PC-3 (cell line): ENCODE measurements around the gene MREG. TPM values are rescaled to one million over a fixed set of nuclear protein-coding genes. Genes with fewer than 3 reads are reported as not detected.

Experiments
- ATAC-seq: fragments of 200-7000 bp; cut with Tn5 transposase; 2 replicates; pipeline ENCODE4 v1.9.1; 2020; ENCODE audit warnings: mild to moderate bottlenecking, moderate library complexity
- BruUV-seq: library from RNA; stranded (reverse); fragments of 400-500 nt; replicated peaks from 2 replicates; lab custom pipeline; 2021; lab: Mats Ljungman, UMichigan
- CTCF ChIA-PET: fragments of 300-600 bp; sonication (Branson Sonifier 250); formaldehyde crosslinking; loops from one replicate; lab custom pipeline; 2022; ENCODE audit warnings: antibody characterized with exemption; lab: Charles Lee
- POLR2A ChIA-PET: fragments of 300-600 bp; sonication (Branson Sonifier 250); formaldehyde crosslinking; loops from one replicate; lab custom pipeline; 2022; ENCODE audit warnings: antibody characterized with exemption; ENCODE audit not compliant: unreplicated experiment; lab: Charles Lee
- DNase-seq: peaks from one replicate; pipeline ENCODE4 v3.0.0-alpha.2; 2015
- H2AFZ ChIP-seq: fragments of 300-600 bp; sonication (generic); 2 replicates; pipeline ENCODE4 v1.6.0; 2016; ENCODE audit warnings: antibody characterized with exemption, low read length
- H3F3A ChIP-seq: fragments of 300-600 bp; sonication (generic); one replicate; pipeline ENCODE4 v1.6.0; 2017; ENCODE audit warnings: antibody characterized with exemption, low read length, control low read depth, mild to moderate bottlenecking; ENCODE audit not compliant: unreplicated experiment
- H3K27ac ChIP-seq: fragments of 300-600 bp; sonication (generic); 2 replicates; pipeline ENCODE4 v1.5.1; 2016; ENCODE audit warnings: mild to moderate bottlenecking, low read length
- H3K27me3 ChIP-seq: fragments of 300-600 bp; sonication (generic); 2 replicates; pipeline ENCODE4 v1.6.1; 2016; ENCODE audit warnings: low read length, mixed read lengths
- H3K36me3 ChIP-seq: fragments of 300-600 bp; sonication (generic); 2 replicates; pipeline ENCODE4 v1.6.1; 2016; ENCODE audit warnings: low read depth, mixed run types, low read length, mixed read lengths
- H3K4me1 ChIP-seq: fragments of 300-600 bp; sonication (generic); 2 replicates; pipeline ENCODE4 v1.5.1; 2016; ENCODE audit warnings: low read length; ENCODE audit not compliant: insufficient read depth
- H3K4me2 ChIP-seq: fragments of 300-600 bp; sonication (generic); 2 replicates; pipeline ENCODE4 v1.6.0; 2016; ENCODE audit warnings: low read length
- H3K4me3 ChIP-seq: fragments of 300-600 bp; sonication (generic); 2 replicates; pipeline ENCODE4 v1.5.1; 2016; ENCODE audit warnings: mild to moderate bottlenecking, low read length, mixed read lengths
- H3K79me2 ChIP-seq: fragments of 300-600 bp; sonication (generic); 2 replicates; pipeline ENCODE4 v1.6.1; 2017; ENCODE audit warnings: low read length, mixed read lengths
- H3K9ac ChIP-seq: fragments of 300-600 bp; sonication (generic); 2 replicates; pipeline ENCODE4 v1.6.0; 2016; ENCODE audit warnings: mild to moderate bottlenecking, low read length
- H3K9me2 ChIP-seq: fragments of 300-600 bp; sonication (generic); replicated peaks from 2 replicates; pipeline ENCODE4 v1.6.1; 2016; ENCODE audit warnings: mixed run types, low read length, mixed read lengths
- H3K9me3 ChIP-seq: fragments of 300-600 bp; sonication (generic); 2 replicates; pipeline ENCODE4 v1.6.1; 2016; ENCODE audit warnings: low read length, mixed read lengths
- H4K20me1 ChIP-seq: fragments of 300-600 bp; sonication (generic); 2 replicates; pipeline ENCODE4 v1.6.1; 2016; ENCODE audit warnings: low read length, mixed read lengths
- CTCF ChIP-seq: fragments of 300-600 bp; sonication (generic); conservative IDR thresholded peaks from 2 replicates; pipeline ENCODE4 v1.5.1; 2017; ENCODE audit warnings: antibody characterized with exemption, low read depth, mild to moderate bottlenecking, low read length
- EZH2 ChIP-seq: fragments of 300-600 bp; sonication (generic); IDR thresholded peaks from one replicate; pipeline ENCODE4 v1.6.1; 2017; ENCODE audit warnings: antibody characterized with exemption, mild to moderate bottlenecking, low read length; ENCODE audit not compliant: unreplicated experiment
- EZH2phosphoT487 ChIP-seq: fragments of 300-600 bp; sonication (generic); IDR thresholded peaks from 2 replicates; pipeline ENCODE4 v1.6.1; 2018; ENCODE audit warnings: mild to moderate bottlenecking, antibody characterized with exemption, low read length, borderline replicate concordance
- intact Hi-C: fragments of 100-400 bp; cut with micrococcal nuclease; formaldehyde crosslinking; loops from 2 replicates; pipeline ENCODE4 v1.9.0; 2023
- total RNA-seq: library from RNA; depleted of rRNA; stranded (reverse); fragments of >200 nt; gene quantifications from 2 replicates; pipeline ENCODE4 v1.2.3, GENCODE V29; 2014

The MREG gene
- total RNA-seq, 1 experiment from 2014 or later, result 24.4 TPM

GRCh38 chr2:215974700-215975429, 38.5 kb downstream of the MREG start:
- Histone ChIP-seq H3K27me3 (no peaks in the 10 kb centered on the region), H2AFZ (no peak overlapping the region), H3K36me3 (0 out of 2 replicates have a peak, but pooled peaks cover 7% of the 10 kb centered on the region), H4K20me1 (no peaks in the 10 kb centered on the region), H3K9me3 (no peaks in the 10 kb centered on the region), H3K4me3 (no peak overlapping the region), H3K79me2 (peaks cover 62% of the 10 kb centered on the region), H3K9me2 (no peaks in the 10 kb centered on the region), H3K9ac (no peak overlapping the region), H3K4me2 (no peak overlapping the region), H3K27ac (no peak overlapping the region; the same call in 1 of the 2 replicates), H3K4me1 (peaks cover 18% of the 10 kb centered on the region), H3F3A (no peaks in the 10 kb centered on the region)
- intact Hi-C loops, result loop anchor here (2.0 to 5.0 kb wide), 2 partner anchors 24 to 37 kb away; partner anchors contain the start of gene MREG
- no TSS peak for BruUV-seq
- ChIA-PET POLR2A (interaction anchor here (0.6 kb wide), 1 partner anchor 316 kb away, joined by 3 read pairs; no protein-coding TSS in a partner anchor), CTCF (interaction anchor here (0.6 kb wide), 1 partner anchor 147 kb away, joined by 3 read pairs; no protein-coding TSS in a partner anchor)
- no peak for ATAC-seq
- TF ChIP-seq EZH2phosphoT487 (no peak), CTCF (no peak), EZH2 (no peak)
- DNase-seq, result no peak

GRCh38 chr2:215973954-215974699, 39.2 kb downstream of the MREG start:
- Histone ChIP-seq H3K27ac (peak overlapping the region; percentile 2; the same call in 1 of the 2 replicates), H3K4me2 (peak overlapping the region; percentile 15; the same call in 1 of the 2 replicates), H3K9ac (no peak overlapping the region), H3K79me2 (peaks cover 68% of the 10 kb centered on the region), H3K9me2 (no peaks in the 10 kb centered on the region), H2AFZ (no peak overlapping the region), H3K27me3 (no peaks in the 10 kb centered on the region), H3K9me3 (no peaks in the 10 kb centered on the region), H3F3A (no peaks in the 10 kb centered on the region), H3K4me3 (no peak overlapping the region), H3K4me1 (peaks cover 13% of the 10 kb centered on the region), H3K36me3 (0 out of 2 replicates have a peak, but pooled peaks cover 7% of the 10 kb centered on the region), H4K20me1 (no peaks in the 10 kb centered on the region)
- 0 out of 2 replicates have a peak, but pooled peaks have one; percentile 13 for TF ChIP-seq CTCF
- TF ChIP-seq EZH2, result no peak
- no TSS peak for BruUV-seq
- intact Hi-C loops, result loop anchor here (2.0 to 5.0 kb wide), 2 partner anchors 23 to 38 kb away; partner anchors contain the start of gene MREG
- ChIA-PET POLR2A (no interaction called here), CTCF (interaction anchor here (0.6 kb wide), 1 partner anchor 43 kb away, joined by 3 read pairs; no protein-coding TSS in a partner anchor)
- DNase-seq (peak; percentile 64), ATAC-seq (peak; percentile 87)
